SKM-1 (cell line): ENCODE measurements around the gene RMND5A.

Source experiments
- DNase-seq: peaks from one replicate; lab custom pipeline; 2025; ENCODE audit not compliant: unreplicated experiment; lab: John Stamatoyannopoulos, UW

Gene RMND5A

GRCh38 chr2:86764661-86765309 lies 44.7 kb downstream of the RMND5A start:
- DNase-seq: peak; percentile 30

- DNase-seq: no peak
These were observed 45.2 kb downstream of the RMND5A start for GRCh38 chr2:86765310-86765695.

- DNase-seq: no peak
These were observed 48.3 kb downstream of the RMND5A start for GRCh38 chr2:86768189-86768949.

GRCh38 chr2:86769838-86770237 lies 49.7 kb downstream of the RMND5A start:
- DNase-seq: no peak

- no peak for DNase-seq
These were observed 50.8 kb downstream of the RMND5A start for GRCh38 chr2:86770816-86771301.

- DNase-seq: no peak
These were observed 52.5 kb downstream of the RMND5A start for GRCh38 chr2:86772611-86773010.

GRCh38 chr2:86774862-86775261 lies 54.8 kb downstream of the RMND5A start:
- no peak for DNase-seq

GRCh38 chr2:86775338-86775737 lies 55.2 kb downstream of the RMND5A start:
- DNase-seq: no peak

- DNase-seq: no peak
These were observed 56.4 kb downstream of the RMND5A start for GRCh38 chr2:86776532-86776931.

GRCh38 chr2:86778957-86779356 lies 58.9 kb downstream of the RMND5A start:
- DNase-seq: no peak

- DNase-seq: no peak
These were observed 59.9 kb downstream of the RMND5A start for GRCh38 chr2:86779971-86780370.

- DNase-seq: no peak
These were observed 61.3 kb downstream of the RMND5A start for GRCh38 chr2:86781363-86781762.

GRCh38 chr2:86782748-86783147 lies 62.7 kb downstream of the RMND5A start:
- DNase-seq: no peak

GRCh38 chr2:86783615-86784339 lies 63.7 kb downstream of the RMND5A start:
- DNase-seq: no peak

GRCh38 chr2:86785456-86785855 lies 65.4 kb downstream of the RMND5A start:
- DNase-seq: no peak

GRCh38 chr2:86786001-86786536 lies 66.0 kb downstream of the RMND5A start:
- DNase-seq: no peak

- DNase-seq: no peak
These were observed 67.6 kb downstream of the RMND5A start for GRCh38 chr2:86787736-86788135.

GRCh38 chr2:86788165-86788564 lies 68.1 kb downstream of the RMND5A start:
- no peak for DNase-seq

GRCh38 chr2:86788881-86789686 lies 69.0 kb downstream of the RMND5A start:
- no peak for DNase-seq

- no peak for DNase-seq
These were observed 69.6 kb downstream of the RMND5A start for GRCh38 chr2:86789687-86790133.
